GM21526 (cell line): ENCODE data around the gene RGS16.
"Not testable (repeated sequence)": the region's sequence is repeated elsewhere in the genome, so short reads cannot be mapped to it uniquely, and the experiment has no call there.

Source experiments
- ATAC-seq: cut with Tn5 transposase; IDR thresholded peaks from one replicate; pipeline ENCODE4 v1.9.1; 2021; ENCODE audit warnings: moderate library complexity; ENCODE audit not compliant: unreplicated experiment, low FRiP score

RGS16 gene

GRCh38 chr1:182604175-182605164 lies at the start of gene RGS16:
TSS of gene RGS16 (minus strand) at chr1:182604389. CDS start at chr1:182604259, 130 bp downstream.
- ATAC-seq, result peak; percentile 78

GRCh38 chr1:182653986-182654385 lies 49.8 kb upstream of the RGS16 start:
- ATAC-seq, result no peak

DNA sequence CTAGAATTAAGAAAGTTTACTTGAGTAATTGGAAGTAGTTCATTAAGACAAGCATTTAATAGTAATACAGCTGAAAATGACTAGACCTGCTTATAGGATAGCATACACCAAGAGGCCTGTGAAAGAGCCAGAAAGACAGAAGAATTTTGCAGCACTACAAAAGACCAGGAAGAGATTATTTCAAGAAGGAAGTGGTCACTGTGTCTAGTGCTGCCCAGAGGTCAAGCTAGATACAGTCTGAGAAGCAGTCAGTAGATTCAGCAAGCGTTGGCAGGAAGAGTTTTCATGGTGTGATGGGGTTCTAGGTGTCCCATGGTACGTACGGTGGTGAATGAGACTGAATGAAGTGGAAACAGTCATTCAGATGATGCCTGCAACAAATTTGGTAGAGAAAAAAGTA lies 48.7 kb upstream of the RGS16 start:
- ATAC-seq, result no peak

- ATAC-seq, result no peak
Measured at GRCh38 chr1:182651339-182651724, 47.1 kb upstream of the RGS16 start.

GRCh38 chr1:182650678-182651338 lies 46.6 kb upstream of the RGS16 start:
- ATAC-seq, result no peak

DNA sequence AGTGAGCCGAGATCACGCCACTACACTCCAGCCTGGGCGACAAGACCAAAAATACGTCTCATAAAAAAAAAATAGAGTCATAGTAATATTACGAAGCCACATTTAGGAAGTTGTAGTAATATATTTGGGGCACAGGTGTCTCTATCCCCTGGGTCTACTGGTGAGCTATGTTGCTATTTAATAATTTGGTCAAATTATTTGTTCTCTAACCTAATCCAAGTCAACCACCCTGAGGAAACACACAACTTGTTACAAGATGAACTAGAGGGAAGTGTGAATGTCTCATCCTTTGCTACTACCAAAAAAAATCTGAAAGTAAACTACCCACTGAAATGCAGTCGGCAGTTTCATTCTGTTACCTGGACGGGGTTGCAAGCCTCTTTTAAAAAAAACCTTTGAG lies 44.9 kb upstream of the RGS16 start:
- ATAC-seq, result no peak

DNA sequence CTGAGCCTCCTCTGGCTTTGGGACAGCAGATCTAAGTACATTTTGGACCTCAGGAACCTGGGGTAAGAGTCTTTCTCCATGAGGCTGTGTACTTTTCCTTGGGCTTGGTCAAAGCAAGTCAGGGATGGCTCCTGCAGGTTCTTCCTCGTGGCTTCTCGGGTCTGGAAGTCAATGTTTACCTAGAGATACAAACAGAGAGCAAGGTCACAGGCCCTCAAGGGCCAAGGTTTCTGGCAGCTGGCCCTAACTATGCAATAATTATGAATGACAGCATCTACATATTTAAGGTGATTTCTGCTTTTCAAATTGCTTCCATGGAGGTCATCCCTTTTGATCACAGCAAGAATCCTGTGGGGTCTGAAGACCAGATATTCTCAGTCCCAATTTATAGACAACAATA lies 42.5 kb upstream of the RGS16 start:
- no peak for ATAC-seq

- no peak for ATAC-seq
Measured at GRCh38 chr1:182644886-182645285, 40.7 kb upstream of the RGS16 start.

- ATAC-seq, result no peak
Measured at GRCh38 chr1:182643699-182644098, 39.5 kb upstream of the RGS16 start.

DNA sequence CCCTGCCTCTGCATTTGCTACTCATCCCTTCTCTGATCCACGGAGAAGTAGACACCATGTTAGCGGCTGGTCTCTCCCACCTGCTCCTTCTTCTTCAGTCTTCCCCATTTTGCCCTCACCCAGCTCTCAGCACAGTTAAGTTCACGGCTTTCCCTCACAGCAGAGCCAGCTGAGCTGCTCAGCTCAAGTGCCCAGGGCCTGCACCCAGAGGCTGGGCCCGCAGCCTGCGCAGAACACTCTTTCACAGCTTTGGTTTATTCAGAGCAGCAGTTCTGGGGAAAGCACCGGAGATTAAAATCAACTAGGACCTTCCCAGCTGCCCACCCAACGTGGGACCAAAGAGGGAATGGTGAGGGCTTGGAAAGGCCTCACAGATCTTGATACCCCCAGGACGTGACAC lies 38.3 kb upstream of the RGS16 start:
- no peak for ATAC-seq

DNA sequence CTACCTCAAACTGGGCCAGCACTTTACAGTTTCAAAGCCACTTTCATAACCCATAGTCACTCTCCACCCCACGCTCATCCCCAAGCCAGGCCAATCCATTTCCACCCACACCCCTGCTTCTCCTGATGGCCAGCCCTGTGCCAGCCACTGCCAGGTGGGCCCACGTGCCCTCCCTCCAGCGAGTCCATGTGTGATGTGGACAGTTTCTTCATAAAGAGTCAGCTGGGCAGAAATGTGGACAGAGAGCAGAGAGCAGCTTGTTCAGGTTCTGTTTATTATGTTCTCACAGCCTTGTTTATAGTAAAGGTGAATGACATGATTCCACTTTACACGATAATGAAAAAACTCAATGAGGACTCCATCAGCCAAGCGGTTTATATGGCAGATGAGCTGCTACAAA lies 37.4 kb upstream of the RGS16 start:
- no peak for ATAC-seq

DNA sequence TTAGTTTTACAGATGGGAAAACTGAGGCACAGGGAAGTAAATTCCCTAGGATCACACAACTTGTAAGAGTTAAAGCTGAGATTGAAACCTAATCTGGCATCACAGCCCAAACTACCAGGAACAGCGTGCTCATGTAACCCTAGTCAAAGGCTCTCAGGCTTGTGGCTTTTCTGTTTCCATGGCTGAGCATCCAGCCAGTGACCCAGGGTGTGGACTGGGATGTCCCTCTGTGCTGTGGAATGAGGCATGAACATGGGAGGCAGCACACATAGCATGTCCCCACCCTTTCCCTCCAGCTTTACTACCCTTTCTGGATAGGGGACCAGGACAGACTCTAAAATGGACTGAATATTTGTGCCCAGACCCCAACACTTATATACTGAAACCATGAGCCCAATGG lies 35.1 kb upstream of the RGS16 start:
- no peak for ATAC-seq

- ATAC-seq, result no peak
Measured at GRCh38 chr1:182637769-182638168, 33.6 kb upstream of the RGS16 start.

GRCh38 chr1:182635871-182636270 lies 31.7 kb upstream of the RGS16 start:
- ATAC-seq, result no peak

GRCh38 chr1:182634306-182635072 lies 30.3 kb upstream of the RGS16 start:
- ATAC-seq, result no peak

GRCh38 chr1:182633657-182634281 lies 29.6 kb upstream of the RGS16 start:
- no peak for ATAC-seq

GRCh38 chr1:182633031-182633430 lies 28.8 kb upstream of the RGS16 start:
- ATAC-seq, result no peak

DNA sequence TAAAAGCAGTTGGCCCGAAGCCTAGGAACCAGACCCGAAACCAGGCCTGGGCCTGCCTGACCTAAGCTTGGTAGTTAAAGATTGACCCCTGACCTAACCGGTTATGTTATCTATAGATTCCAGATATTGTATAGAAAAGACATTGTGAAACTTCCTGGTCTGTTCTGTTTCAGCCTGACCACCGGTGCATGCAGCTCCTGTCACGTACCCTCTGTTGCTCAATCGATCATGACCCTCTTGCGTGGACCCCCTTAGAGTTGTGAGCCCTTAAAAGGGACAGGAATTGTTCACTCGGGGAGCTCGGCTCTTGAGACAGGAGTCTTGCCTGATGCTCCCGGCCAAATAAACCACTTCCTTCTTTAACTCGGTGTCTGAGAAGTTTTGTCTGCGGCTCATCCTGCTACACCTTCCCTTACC lies 28.3 kb upstream of the RGS16 start:
- not testable (repeated sequence) for ATAC-seq

- no peak for ATAC-seq
Measured at GRCh38 chr1:182631954-182632353, 27.8 kb upstream of the RGS16 start.

DNA sequence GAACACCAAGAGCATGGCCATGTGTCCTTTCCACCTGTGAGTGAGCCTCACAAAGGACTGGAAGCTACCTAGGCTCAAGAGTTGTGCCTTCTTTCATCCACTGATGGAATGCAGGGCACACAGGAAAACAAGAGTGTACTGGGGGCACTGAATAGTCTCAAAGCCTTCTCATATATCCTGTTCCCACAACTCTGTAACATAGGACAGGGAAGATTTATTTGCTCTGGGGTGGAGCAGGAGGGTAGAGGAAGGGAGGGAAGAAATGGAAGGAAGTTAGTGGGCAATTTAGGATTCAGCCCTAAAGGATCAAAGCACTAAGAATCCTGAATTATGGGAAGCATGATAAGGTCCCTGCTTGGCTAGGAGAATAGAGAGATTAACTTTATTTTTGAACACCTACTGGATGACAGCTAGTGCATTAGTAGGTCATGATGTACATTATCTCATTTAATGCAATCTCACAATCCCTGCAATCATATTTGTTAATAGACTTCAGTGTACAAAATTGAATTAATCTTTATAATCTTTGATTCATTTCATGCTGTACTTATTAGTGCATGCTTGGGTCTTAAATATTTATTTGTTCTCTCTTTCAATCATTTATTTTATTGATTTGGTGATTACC lies 27.0 kb upstream of the RGS16 start:
- no peak for ATAC-seq
